ENCODE measurements around the gene UBASH3A. TPM values are rescaled to one million over a fixed set of nuclear protein-coding genes. Genes with fewer than 3 reads are reported as not detected.

UBASH3A gene, protein sequence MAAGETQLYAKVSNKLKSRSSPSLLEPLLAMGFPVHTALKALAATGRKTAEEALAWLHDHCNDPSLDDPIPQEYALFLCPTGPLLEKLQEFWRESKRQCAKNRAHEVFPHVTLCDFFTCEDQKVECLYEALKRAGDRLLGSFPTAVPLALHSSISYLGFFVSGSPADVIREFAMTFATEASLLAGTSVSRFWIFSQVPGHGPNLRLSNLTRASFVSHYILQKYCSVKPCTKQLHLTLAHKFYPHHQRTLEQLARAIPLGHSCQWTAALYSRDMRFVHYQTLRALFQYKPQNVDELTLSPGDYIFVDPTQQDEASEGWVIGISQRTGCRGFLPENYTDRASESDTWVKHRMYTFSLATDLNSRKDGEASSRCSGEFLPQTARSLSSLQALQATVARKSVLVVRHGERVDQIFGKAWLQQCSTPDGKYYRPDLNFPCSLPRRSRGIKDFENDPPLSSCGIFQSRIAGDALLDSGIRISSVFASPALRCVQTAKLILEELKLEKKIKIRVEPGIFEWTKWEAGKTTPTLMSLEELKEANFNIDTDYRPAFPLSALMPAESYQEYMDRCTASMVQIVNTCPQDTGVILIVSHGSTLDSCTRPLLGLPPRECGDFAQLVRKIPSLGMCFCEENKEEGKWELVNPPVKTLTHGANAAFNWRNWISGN
- total RNA-seq (26.7 TPM), polyA plus RNA-seq (14.9 TPM)
- long read RNA-seq, donor 1 = 0 reads
- long read RNA-seq, donor 2, partial matches to known transcripts = 12 of 16 reads
- long read RNA-seq, donor 2, other reads (novel, unspliced or antisense) = 0 of 16 reads
- long read RNA-seq, donor 3, partial matches to known transcripts = 0 of 3 reads
- long read RNA-seq, donor 3, other reads (novel, unspliced or antisense) = 0 of 3 reads
- long read RNA-seq, donor 4, partial matches to known transcripts = 0 of 4 reads
- long read RNA-seq, donor 4, other reads (novel, unspliced or antisense) = 0 of 4 reads
- long read RNA-seq, donor 5, partial matches to known transcripts = 5 of 10 reads
- long read RNA-seq, donor 5, other reads (novel, unspliced or antisense) = 0 of 10 reads
- long read RNA-seq, donor 6, partial matches to known transcripts = 8 of 9 reads
- long read RNA-seq, donor 6, other reads (novel, unspliced or antisense) = 0 of 9 reads
- long read RNA-seq, donor 7, partial matches to known transcripts = 0 of 1 reads
- long read RNA-seq, donor 7, other reads (novel, unspliced or antisense) = 0 of 1 reads
- long read RNA-seq, donor 8, partial matches to known transcripts = 0 of 1 reads
- long read RNA-seq, donor 8, other reads (novel, unspliced or antisense) = 0 of 1 reads
- long read RNA-seq, donor 9, partial matches to known transcripts = 0 of 2 reads
- long read RNA-seq, donor 9, other reads (novel, unspliced or antisense) = 0 of 2 reads
- long read RNA-seq, donor 10, partial matches to known transcripts = 0 of 3 reads
- long read RNA-seq, donor 10, other reads (novel, unspliced or antisense) = 0 of 3 reads

DNA sequence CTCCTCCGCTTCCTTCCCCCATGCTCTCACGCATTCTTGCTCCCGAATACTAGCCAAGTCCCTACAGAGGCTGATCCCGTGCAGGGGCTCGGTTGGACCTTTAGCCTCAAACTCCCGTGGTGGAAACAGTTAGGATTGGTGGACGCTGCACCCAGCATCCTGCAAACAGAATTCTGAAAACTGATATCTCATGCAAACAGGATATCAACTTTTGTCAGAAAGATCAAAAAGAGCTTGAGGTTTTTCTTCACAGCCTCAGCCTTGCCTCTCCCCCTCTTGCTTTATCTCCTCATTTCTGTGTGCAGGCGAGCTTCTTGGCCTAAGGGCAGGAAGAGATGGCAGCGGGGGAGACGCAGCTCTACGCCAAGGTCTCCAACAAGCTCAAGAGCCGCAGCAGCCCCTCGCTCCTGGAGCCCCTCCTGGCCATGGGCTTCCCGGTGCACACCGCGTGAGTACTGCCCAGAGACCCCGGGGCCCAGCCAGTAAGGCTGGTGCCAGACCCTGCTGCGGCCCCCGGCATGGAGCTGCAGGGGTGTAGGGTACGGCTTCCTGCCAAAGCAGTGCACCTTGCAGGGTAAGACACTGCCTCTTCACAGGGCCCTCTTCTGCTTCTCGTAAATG lies at the start of gene UBASH3A:
TSS of gene UBASH3A (plus strand) at position 292 of the 621 bp plus-strand sequence. CDS start at position 336, 44 bp downstream.
- WGBS = 16% methylated on average over 21 of the region's 21 CpGs
- Histone ChIP-seq H3K9me3 (ENCODE audit: control insufficient read depth in 2 of 2, insufficient read depth in 1 of 2, low read length in 1 of 2) (peaks cover 0 to 3% of the 10 kb centered on the region in 2 donors), H3K27me3 (ENCODE audit: control insufficient read depth in 2 of 2, insufficient read depth in 1 of 2, low read length in 1 of 2) (no peaks in the 10 kb centered on the region), H3K4me3 (ENCODE audit: low read length in 2 of 2) (peak within 1 kb of the TSS; percentile 70 to 72), H3K27ac (ENCODE audit: low read depth in 1 of 2, low read length in 1 of 2) (peak within 1 kb of the TSS; percentile 93 to 97), H3K4me1 (ENCODE audit: control insufficient read depth in 2 of 2, insufficient read depth in 2 of 2, low read length in 2 of 2) (peaks cover 24 to 61% of the 10 kb centered on the region in 2 donors), H3K36me3 (ENCODE audit: control insufficient read depth in 2 of 2, insufficient read depth in 2 of 2, low read length in 1 of 2) (peaks cover 9 to 21% of the 10 kb centered on the region in 2 donors)
- peak in 7 of 9 donors; percentile 68 to 92 (median 78) for DNase-seq (ENCODE audit: low read depth in 6 of 9, low spot score in 9 of 9)

DNA sequence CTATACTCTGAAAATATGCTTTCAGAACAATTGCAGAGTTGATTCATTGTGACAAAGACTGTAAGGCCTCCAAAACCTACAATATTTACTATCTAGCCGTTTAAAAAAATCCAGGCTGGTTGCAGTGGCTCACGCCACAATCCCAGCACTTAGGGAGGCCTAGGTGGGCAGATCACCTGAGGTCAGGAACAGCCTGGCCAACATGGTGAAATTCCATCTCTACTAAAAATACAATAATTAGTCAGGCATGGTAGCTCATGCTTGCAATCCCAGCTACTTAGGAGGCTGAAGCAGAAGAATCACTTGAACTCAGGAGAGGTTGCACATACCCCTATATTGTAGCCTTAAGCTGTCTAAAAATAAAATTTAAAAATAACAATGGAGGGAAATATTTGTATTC lies 47.7 kb upstream of the UBASH3A start:
- Histone ChIP-seq H3K4me3 (ENCODE audit: low read length in 2 of 2) (no peak overlapping the region), H3K27ac (ENCODE audit: low read depth in 1 of 2, low read length in 1 of 2) (no peak overlapping the region), H3K36me3 (ENCODE audit: control insufficient read depth in 2 of 2, insufficient read depth in 2 of 2, low read length in 1 of 2) (no peaks in the 10 kb centered on the region), H3K4me1 (ENCODE audit: control insufficient read depth in 2 of 2, insufficient read depth in 2 of 2, low read length in 2 of 2) (no peaks in the 10 kb centered on the region), H3K27me3 (ENCODE audit: control insufficient read depth in 2 of 2, insufficient read depth in 1 of 2, low read length in 1 of 2) (peaks cover 0 to under 1% of the 10 kb centered on the region in 2 donors), H3K9me3 (ENCODE audit: control insufficient read depth in 2 of 2, insufficient read depth in 1 of 2, low read length in 1 of 2) (peaks cover 5 to 30% of the 10 kb centered on the region in 2 donors)
- no peak for DNase-seq (ENCODE audit: low read depth in 6 of 9, low spot score in 9 of 9)
- 97% methylated on average over 2 of the region's 2 CpGs for WGBS

DNA sequence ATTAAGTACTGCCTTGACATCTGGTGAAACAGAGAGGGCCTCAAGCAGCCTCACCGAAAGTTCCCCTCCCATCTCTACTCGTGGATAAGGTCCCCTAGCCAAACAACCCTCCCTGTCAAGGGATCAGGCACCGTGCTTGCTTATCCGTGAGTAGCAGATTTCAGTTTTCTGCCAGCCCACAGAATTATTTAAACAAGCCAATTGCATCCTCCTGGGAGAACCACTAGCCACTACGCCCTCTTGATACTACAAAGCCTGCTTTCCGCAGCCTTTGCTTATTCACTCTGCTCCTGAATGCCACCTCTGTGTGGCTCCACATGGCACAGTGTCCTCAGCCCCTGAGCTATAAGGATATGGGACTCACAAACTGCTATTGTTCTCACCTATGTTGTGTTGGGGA lies 47.1 kb upstream of the UBASH3A start:
- Histone ChIP-seq H3K4me1 (ENCODE audit: control insufficient read depth in 2 of 2, insufficient read depth in 2 of 2, low read length in 2 of 2) (no peaks in the 10 kb centered on the region), H3K36me3 (ENCODE audit: control insufficient read depth in 2 of 2, insufficient read depth in 2 of 2, low read length in 1 of 2) (no peaks in the 10 kb centered on the region), H3K9me3 (ENCODE audit: control insufficient read depth in 2 of 2, insufficient read depth in 1 of 2, low read length in 1 of 2) (peaks cover 5 to 31% of the 10 kb centered on the region in 2 donors), H3K27ac (ENCODE audit: low read depth in 1 of 2, low read length in 1 of 2) (no peak overlapping the region), H3K4me3 (ENCODE audit: low read length in 2 of 2) (no peak overlapping the region), H3K27me3 (ENCODE audit: control insufficient read depth in 2 of 2, insufficient read depth in 1 of 2, low read length in 1 of 2) (peaks cover 0 to 7% of the 10 kb centered on the region in 2 donors)
- no peak for DNase-seq (ENCODE audit: low read depth in 6 of 9, low spot score in 9 of 9)
- 77% methylated on average over 6 of the region's 6 CpGs for WGBS

DNA sequence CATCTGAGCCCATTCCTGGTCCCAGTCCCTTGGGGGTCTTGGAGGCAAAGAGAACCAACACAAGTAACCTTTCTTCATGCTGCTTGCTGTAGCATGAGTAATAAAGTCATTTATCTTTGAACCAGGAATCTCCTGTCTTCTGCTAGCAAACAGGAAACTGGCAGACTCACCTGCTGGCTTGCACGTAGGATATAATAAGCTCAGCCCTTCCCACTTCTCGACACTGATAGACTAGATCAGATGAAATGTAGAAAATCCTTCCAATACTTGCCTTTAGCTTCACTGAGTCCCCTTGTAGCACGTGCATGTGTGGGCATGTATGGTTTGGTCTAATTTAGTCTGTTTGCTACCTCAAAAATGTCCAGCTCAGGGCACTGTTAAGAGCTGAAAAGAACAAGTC lies 46.4 kb upstream of the UBASH3A start:
- Histone ChIP-seq H3K27ac (ENCODE audit: low read depth in 1 of 2, low read length in 1 of 2) (no peak overlapping the region), H3K9me3 (ENCODE audit: control insufficient read depth in 2 of 2, insufficient read depth in 1 of 2, low read length in 1 of 2) (peaks cover 5 to 33% of the 10 kb centered on the region in 2 donors), H3K27me3 (ENCODE audit: control insufficient read depth in 2 of 2, insufficient read depth in 1 of 2, low read length in 1 of 2) (peaks cover 0 to 12% of the 10 kb centered on the region in 2 donors), H3K36me3 (ENCODE audit: control insufficient read depth in 2 of 2, insufficient read depth in 2 of 2, low read length in 1 of 2) (no peaks in the 10 kb centered on the region), H3K4me3 (ENCODE audit: low read length in 2 of 2) (no peak overlapping the region), H3K4me1 (ENCODE audit: control insufficient read depth in 2 of 2, insufficient read depth in 2 of 2, low read length in 2 of 2) (no peaks in the 10 kb centered on the region)
- WGBS = 78% methylated on average over 3 of the region's 3 CpGs
- no peak for DNase-seq (ENCODE audit: low read depth in 6 of 9, low spot score in 9 of 9)

DNA sequence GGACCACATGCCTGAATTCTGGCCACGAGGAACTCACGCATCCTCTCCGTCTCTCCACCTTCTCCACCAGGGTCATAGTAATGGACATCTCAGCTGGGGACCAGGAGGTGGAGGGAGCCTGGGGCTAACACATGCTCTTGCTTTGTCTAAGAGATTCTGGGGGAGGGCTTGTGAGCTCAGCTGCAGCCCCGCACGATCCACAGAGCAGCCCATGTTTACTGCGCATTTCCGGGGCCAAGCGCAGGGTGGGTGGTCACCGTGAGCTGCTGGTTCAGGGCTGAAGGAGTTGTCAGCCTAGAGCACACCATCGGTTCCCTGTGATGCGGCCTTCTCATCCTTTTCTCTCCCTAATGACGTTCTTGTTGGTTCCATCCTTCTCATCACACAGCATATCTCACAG lies 45.4 kb upstream of the UBASH3A start:
- H3K27me3 ChIP-seq (ENCODE audit: control insufficient read depth in 2 of 2, insufficient read depth in 1 of 2, low read length in 1 of 2) = peaks cover 0 to 14% of the 10 kb centered on the region in 2 donors
- 98% methylated on average over 12 of the region's 12 CpGs for WGBS
- no peak overlapping the region for H3K27ac ChIP-seq (ENCODE audit: low read depth in 1 of 2, low read length in 1 of 2)
- H3K4me1 ChIP-seq (ENCODE audit: control insufficient read depth in 2 of 2, insufficient read depth in 2 of 2, low read length in 2 of 2) = peaks cover 0 to 5% of the 10 kb centered on the region in 2 donors
- no peak for DNase-seq (ENCODE audit: low read depth in 6 of 9, low spot score in 9 of 9)
- peaks cover 5 to 32% of the 10 kb centered on the region in 2 donors for H3K9me3 ChIP-seq (ENCODE audit: control insufficient read depth in 2 of 2, insufficient read depth in 1 of 2, low read length in 1 of 2)
- H3K36me3 ChIP-seq (ENCODE audit: control insufficient read depth in 2 of 2, insufficient read depth in 2 of 2, low read length in 1 of 2) = no peaks in the 10 kb centered on the region
- H3K4me3 ChIP-seq (ENCODE audit: low read length in 2 of 2) = no peak overlapping the region

DNA sequence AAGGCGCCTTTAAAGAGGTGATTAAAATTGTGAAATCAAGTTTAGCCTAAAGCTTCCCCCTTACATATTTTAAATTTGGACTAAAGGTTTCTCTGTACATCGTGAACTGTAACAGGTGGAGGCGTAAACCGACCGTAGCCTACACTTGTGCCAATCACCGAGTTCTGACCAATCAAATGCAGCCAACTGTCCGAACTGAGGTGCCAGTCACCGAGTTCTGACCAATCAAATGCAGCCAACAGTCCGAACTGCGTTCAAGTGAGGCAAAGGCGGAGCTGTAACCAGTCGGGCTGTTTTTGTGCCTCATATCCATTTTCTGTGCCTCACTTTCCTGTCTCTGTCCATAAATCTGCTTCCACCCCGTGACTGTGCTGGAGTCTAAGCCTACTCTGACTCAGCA lies 44.8 kb upstream of the UBASH3A start:
- Histone ChIP-seq H3K27ac (ENCODE audit: low read depth in 1 of 2, low read length in 1 of 2) (no peak overlapping the region), H3K4me1 (ENCODE audit: control insufficient read depth in 2 of 2, insufficient read depth in 2 of 2, low read length in 2 of 2) (peaks cover 0 to 7% of the 10 kb centered on the region in 2 donors), H3K27me3 (ENCODE audit: control insufficient read depth in 2 of 2, insufficient read depth in 1 of 2, low read length in 1 of 2) (peaks cover 0 to 14% of the 10 kb centered on the region in 2 donors), H3K4me3 (ENCODE audit: low read length in 2 of 2) (no peak overlapping the region), H3K36me3 (ENCODE audit: control insufficient read depth in 2 of 2, insufficient read depth in 2 of 2, low read length in 1 of 2) (no peaks in the 10 kb centered on the region), H3K9me3 (ENCODE audit: control insufficient read depth in 2 of 2, insufficient read depth in 1 of 2, low read length in 1 of 2) (peaks cover 5 to 25% of the 10 kb centered on the region in 2 donors)
- DNase-seq (ENCODE audit: low read depth in 6 of 9, low spot score in 9 of 9) = no peak
- WGBS = 92% methylated on average over 13 of the region's 13 CpGs

DNA sequence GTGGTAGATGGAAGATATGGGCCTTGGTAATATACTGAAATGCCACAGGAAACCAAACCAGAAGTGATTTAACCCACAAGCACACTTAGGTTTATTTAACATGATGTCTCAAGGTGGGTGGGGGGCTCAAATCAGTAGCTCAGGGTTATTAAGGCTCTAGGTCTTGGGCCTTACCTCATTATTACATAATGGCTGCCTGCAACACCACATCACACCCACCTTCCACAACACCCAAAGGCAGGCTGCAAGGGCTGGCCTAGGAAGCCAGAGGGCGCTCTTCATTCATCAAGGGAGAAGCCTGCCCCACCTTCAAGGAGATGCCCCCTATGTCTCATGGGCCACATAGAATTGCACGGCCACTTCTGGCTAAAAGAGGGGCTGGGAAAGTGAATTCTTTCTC lies 43.4 kb upstream of the UBASH3A start:
- Histone ChIP-seq H3K27ac (ENCODE audit: low read depth in 1 of 2, low read length in 1 of 2) (no peak overlapping the region), H3K36me3 (ENCODE audit: control insufficient read depth in 2 of 2, insufficient read depth in 2 of 2, low read length in 1 of 2) (no peaks in the 10 kb centered on the region), H3K4me3 (ENCODE audit: low read length in 2 of 2) (no peak overlapping the region), H3K9me3 (ENCODE audit: control insufficient read depth in 2 of 2, insufficient read depth in 1 of 2, low read length in 1 of 2) (peaks cover 5 to 23% of the 10 kb centered on the region in 2 donors), H3K27me3 (ENCODE audit: control insufficient read depth in 2 of 2, insufficient read depth in 1 of 2, low read length in 1 of 2) (peaks cover 0 to 19% of the 10 kb centered on the region in 2 donors), H3K4me1 (ENCODE audit: control insufficient read depth in 2 of 2, insufficient read depth in 2 of 2, low read length in 2 of 2) (peaks cover 0 to 16% of the 10 kb centered on the region in 2 donors)
- DNase-seq (ENCODE audit: low read depth in 6 of 9, low spot score in 9 of 9) = no peak
- WGBS = 80% methylated on average over 2 of the region's 2 CpGs

DNA sequence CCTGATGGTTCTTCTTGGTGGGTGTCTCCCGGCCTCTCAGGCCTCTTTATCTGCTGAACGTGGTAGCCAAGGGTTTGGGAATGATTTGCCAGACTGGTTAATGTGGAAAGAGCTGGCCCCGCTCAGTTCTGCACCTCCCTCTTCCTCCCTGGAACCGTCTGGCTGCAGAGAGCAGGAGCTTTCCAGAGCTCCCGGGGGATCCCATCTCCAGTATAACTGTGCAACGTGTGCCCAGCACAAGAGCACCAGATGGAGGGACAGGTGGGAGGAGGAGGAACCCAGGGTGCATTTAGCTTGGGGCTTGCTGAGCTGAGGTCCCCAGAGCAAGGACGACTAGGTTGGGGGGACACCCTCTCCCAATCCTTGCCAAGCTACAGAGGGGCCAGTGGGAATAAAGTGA lies 42.4 kb upstream of the UBASH3A start:
- Histone ChIP-seq H3K4me1 (ENCODE audit: control insufficient read depth in 2 of 2, insufficient read depth in 2 of 2, low read length in 2 of 2) (peaks cover 0 to 25% of the 10 kb centered on the region in 2 donors), H3K36me3 (ENCODE audit: control insufficient read depth in 2 of 2, insufficient read depth in 2 of 2, low read length in 1 of 2) (no peaks in the 10 kb centered on the region), H3K27ac (ENCODE audit: low read depth in 1 of 2, low read length in 1 of 2) (no peak overlapping the region), H3K9me3 (ENCODE audit: control insufficient read depth in 2 of 2, insufficient read depth in 1 of 2, low read length in 1 of 2) (peaks cover 5 to 23% of the 10 kb centered on the region in 2 donors), H3K4me3 (ENCODE audit: low read length in 2 of 2) (no peak overlapping the region), H3K27me3 (ENCODE audit: control insufficient read depth in 2 of 2, insufficient read depth in 1 of 2, low read length in 1 of 2) (peaks cover 0 to 19% of the 10 kb centered on the region in 2 donors)
- 84% methylated on average over 7 of the region's 7 CpGs for WGBS
- DNase-seq (ENCODE audit: low read depth in 6 of 9, low spot score in 9 of 9) = no peak
